Mesendoderm (in vitro differentiated cells): ENCODE results near the gene PIGL.
A peak's percentile ranks its signal among the peaks of the same experiment; 100 is the strongest.

Experiments
- DNase-seq: peaks from one replicate; pipeline ENCODE4 v3.0.0; 2013
- H2AK5ac ChIP-seq: 2 replicates; pipeline ENCODE4 v1.6.1; 2013; ENCODE audit warnings: low read length, inconsistent platforms
- H2BK120ac ChIP-seq: 2 replicates; pipeline ENCODE4 v1.6.1; 2013; ENCODE audit warnings: low read depth, mild to moderate bottlenecking, low read length, moderate library complexity, mixed read lengths
- H2BK15ac ChIP-seq: replicated peaks from 2 replicates; pipeline ENCODE4 v1.6.1; 2013; ENCODE audit warnings: low read depth, mild to moderate bottlenecking, moderate library complexity
- H2BK5ac ChIP-seq: 2 replicates; pipeline ENCODE4 v1.6.1; 2013; ENCODE audit warnings: low read length, inconsistent platforms
- H3K18ac ChIP-seq: 2 replicates; pipeline ENCODE4 v1.6.1; 2013; ENCODE audit warnings: mild to moderate bottlenecking, low read length, mixed read lengths
- H3K23ac ChIP-seq: one replicate; pipeline ENCODE4 v1.6.1; 2013; ENCODE audit warnings: low read length
- H3K27ac ChIP-seq: 2 replicates; pipeline ENCODE4 v1.5.1; 2013; ENCODE audit warnings: low read depth, mild to moderate bottlenecking, inconsistent platforms, low read length, moderate library complexity
- H3K27me3 ChIP-seq: 2 replicates; pipeline ENCODE4 v1.6.1; 2013; ENCODE audit warnings: low read length, control low read depth, mild to moderate bottlenecking, inconsistent platforms; ENCODE audit not compliant: insufficient read depth, poor library complexity
- H3K36me3 ChIP-seq: 2 replicates; pipeline ENCODE4 v1.6.1; 2013; ENCODE audit warnings: low read length, inconsistent platforms; ENCODE audit not compliant: control insufficient read depth, insufficient read depth
- H3K4ac ChIP-seq: one replicate; pipeline ENCODE4 v1.6.1; 2013; ENCODE audit warnings: low read depth, mild to moderate bottlenecking, low read length, moderate library complexity
- H3K4me1 ChIP-seq: 2 replicates; pipeline ENCODE4 v1.6.1; 2013; ENCODE audit warnings: low read depth, low read length, inconsistent platforms; ENCODE audit not compliant: control insufficient read depth
- H3K4me2 ChIP-seq: 2 replicates; pipeline ENCODE4 v1.6.1; 2013; ENCODE audit warnings: low read length
- H3K4me3 ChIP-seq: 2 replicates; pipeline ENCODE4 v1.5.1; 2013; ENCODE audit warnings: mild to moderate bottlenecking, low read length
- H3K56ac ChIP-seq: one replicate; pipeline ENCODE4 v1.6.1; 2013; ENCODE audit warnings: low read length
- H3K79me1 ChIP-seq: 2 replicates; pipeline ENCODE4 v1.6.1; 2013; ENCODE audit warnings: low read length, inconsistent platforms
- H3K79me2 ChIP-seq: 2 replicates; pipeline ENCODE4 v1.6.1; 2013; ENCODE audit warnings: mild to moderate bottlenecking, low read length; ENCODE audit not compliant: control insufficient read depth, insufficient read depth
- H3K9ac ChIP-seq: 2 replicates; pipeline ENCODE4 v1.6.1; 2013; ENCODE audit warnings: low read length, inconsistent platforms
- H4K5ac ChIP-seq: one replicate; pipeline ENCODE4 v1.6.1; 2013; ENCODE audit warnings: low read length
- H4K8ac ChIP-seq: one replicate; pipeline ENCODE4 v1.6.1; 2013; ENCODE audit warnings: low read depth, mild to moderate bottlenecking, control low read depth, low read length, moderate library complexity
- WGBS: extraction: QIAGEN DNeasy Blood & Tissue Kit; methylation state at CpG from one replicate; pipeline ENCODE4 v1.1.7; 2013; ENCODE audit warnings: low lambda C conversion rate, missing lambda C conversion rate; ENCODE audit not compliant: insufficient coverage; ENCODE audit errors: extremely low coverage; 5-methylcytosine and 5-hydroxymethylcytosine counted together

The PIGL gene

DNA sequence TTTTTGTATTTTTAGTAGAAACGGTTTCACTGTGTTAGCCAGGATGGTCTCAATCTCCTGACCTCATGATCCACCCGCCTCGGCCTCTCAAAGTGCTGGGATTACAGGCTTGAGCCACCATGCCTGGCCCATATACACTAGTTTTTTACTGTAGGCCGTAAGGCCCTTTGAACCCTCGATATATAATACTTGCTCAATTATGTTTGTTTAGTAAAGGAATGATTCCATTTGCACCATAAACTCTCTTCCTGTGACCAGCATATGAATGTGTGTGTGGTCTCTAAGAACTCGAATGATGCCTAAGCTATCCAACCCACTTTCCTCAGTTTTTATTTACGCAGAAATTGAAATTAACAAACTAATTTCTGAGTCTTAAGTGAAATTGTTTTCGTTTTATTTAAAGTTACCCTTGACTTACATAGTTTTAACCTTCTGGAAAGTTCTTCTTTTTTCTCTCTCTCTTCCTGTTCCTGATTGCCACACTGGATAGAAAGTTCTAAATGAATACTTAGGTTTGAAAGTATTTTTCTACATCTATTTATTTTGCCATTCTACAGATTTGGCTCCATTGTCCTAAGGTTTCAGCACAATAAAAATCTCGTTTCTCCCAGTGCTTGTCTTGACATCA, 37.9 kb downstream of the PIGL start:
- peaks cover 3% of the 10 kb centered on the region for H3K4me1 ChIP-seq
- no peak for DNase-seq
- H3K27me3 ChIP-seq, result no peaks in the 10 kb centered on the region
- no peak overlapping the region for H4K8ac ChIP-seq
- no peak overlapping the region for H3K56ac ChIP-seq
- no CpG with 5 or more reads among the region's 9 CpGs for WGBS
- no peak overlapping the region for H2BK15ac ChIP-seq
- no peak overlapping the region for H2AK5ac ChIP-seq
- no peak overlapping the region for H3K27ac ChIP-seq
- H3K79me1 ChIP-seq, result no peaks in the 10 kb centered on the region
- peak overlapping the region; percentile 9 for H3K9ac ChIP-seq
- no peaks in the 10 kb centered on the region for H3K36me3 ChIP-seq
- no peak overlapping the region for H4K5ac ChIP-seq
- no peak overlapping the region for H3K4me2 ChIP-seq
- H3K18ac ChIP-seq, result no peak overlapping the region
- H2BK120ac ChIP-seq, result no peak overlapping the region
- H3K4me3 ChIP-seq, result no peak overlapping the region
- no peak overlapping the region for H3K23ac ChIP-seq
- H2BK5ac ChIP-seq, result no peak overlapping the region
- H3K79me2 ChIP-seq, result no peaks in the 10 kb centered on the region
- H3K4ac ChIP-seq, result no peak overlapping the region

DNA sequence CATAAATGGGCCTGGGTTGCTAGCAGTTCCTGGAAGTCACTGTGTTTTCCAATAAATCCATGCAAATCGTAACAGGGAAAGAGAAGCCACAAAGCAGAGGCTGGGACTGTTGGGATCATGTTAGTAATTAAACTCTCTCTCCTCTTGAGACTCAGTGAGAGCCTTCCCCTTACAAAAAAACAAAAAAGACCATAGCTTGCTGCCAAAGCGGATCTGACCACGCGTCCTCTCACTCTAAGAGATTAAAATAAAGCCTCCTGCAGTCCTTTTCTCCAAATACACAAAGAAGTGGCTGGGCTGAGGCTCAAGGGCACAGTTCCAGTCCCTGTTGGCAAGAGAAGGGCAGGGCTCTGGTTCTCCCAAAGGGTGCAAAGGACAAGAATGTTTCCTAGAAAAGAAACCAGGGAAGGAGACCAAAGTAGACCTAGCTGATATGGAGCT, 38.5 kb downstream of the PIGL start:
- H3K4me1 ChIP-seq, result peaks cover 3% of the 10 kb centered on the region
- no CpG with 5 or more reads among the region's 4 CpGs for WGBS
- no peak overlapping the region for H3K27ac ChIP-seq
- no peaks in the 10 kb centered on the region for H3K27me3 ChIP-seq
- H2BK15ac ChIP-seq, result no peak overlapping the region
- no peak overlapping the region for H2BK120ac ChIP-seq
- H3K56ac ChIP-seq, result peak overlapping the region; percentile 31
- no peak overlapping the region for H4K5ac ChIP-seq
- no peaks in the 10 kb centered on the region for H3K79me1 ChIP-seq
- H4K8ac ChIP-seq, result no peak overlapping the region
- H3K23ac ChIP-seq, result no peak overlapping the region
- H3K36me3 ChIP-seq, result no peaks in the 10 kb centered on the region
- no peak overlapping the region for H3K4me2 ChIP-seq
- H3K18ac ChIP-seq, result no peak overlapping the region
- H3K4me3 ChIP-seq, result no peak overlapping the region
- H3K4ac ChIP-seq, result no peak overlapping the region
- H2AK5ac ChIP-seq, result no peak overlapping the region
- H2BK5ac ChIP-seq, result no peak overlapping the region
- peak; percentile 62 for DNase-seq
- peak overlapping the region; percentile 19 for H3K9ac ChIP-seq
- no peaks in the 10 kb centered on the region for H3K79me2 ChIP-seq

DNA sequence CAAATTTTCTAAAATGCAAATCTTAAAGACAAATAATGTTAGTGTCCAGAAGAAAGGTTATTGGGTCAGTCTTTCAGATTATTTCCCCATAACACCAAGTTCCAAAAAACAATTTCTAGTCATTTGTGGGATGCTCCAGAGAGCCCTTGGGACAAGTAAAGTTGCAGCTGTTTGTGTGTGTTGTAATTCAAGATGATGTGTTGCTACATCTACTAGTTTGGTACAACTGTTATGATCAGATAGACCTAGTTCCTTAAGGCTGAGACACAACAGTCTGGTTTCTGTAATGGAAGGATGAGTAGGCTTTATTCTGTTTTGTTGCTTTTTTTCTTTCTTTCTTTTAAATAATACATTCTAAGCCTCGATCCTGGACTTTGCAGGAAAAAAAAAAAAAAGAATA, 41.9 kb downstream of the PIGL start:
- DNase-seq, result no peak

DNA sequence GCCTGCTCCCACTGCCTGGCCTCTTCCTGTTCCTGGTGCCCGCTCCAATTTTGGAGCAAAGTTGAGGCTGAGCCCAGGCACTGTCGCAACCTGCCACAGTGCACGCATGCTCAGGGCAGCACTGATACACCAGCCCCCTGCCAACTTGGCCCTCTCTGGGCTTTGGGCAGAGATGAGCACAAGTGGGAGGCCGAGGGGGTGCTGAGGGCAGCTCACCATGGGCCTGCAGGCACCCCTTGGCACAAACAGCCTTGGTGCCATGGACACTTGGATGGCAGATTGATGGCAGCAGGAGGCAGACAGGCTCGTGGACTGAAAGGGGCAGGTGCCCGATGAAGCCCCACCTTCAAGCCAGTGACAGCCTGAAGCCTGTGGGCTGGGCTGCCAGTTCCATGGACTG, 42.9 kb downstream of the PIGL start:
- Histone ChIP-seq H3K79me2 (no peaks in the 10 kb centered on the region), H4K8ac (no peak overlapping the region), H2BK120ac (no peak overlapping the region), H3K9ac (no peak overlapping the region), H3K27ac (no peak overlapping the region), H2BK5ac (no peak overlapping the region), H3K4me1 (peaks cover 3% of the 10 kb centered on the region), H3K4me3 (no peak overlapping the region), H3K27me3 (no peaks in the 10 kb centered on the region), H3K18ac (no peak overlapping the region), H2BK15ac (no peak overlapping the region), H3K36me3 (no peaks in the 10 kb centered on the region), H3K4me2 (no peak overlapping the region), H3K79me1 (no peaks in the 10 kb centered on the region), H4K5ac (no peak overlapping the region), H3K4ac (no peak overlapping the region), H3K23ac (no peak overlapping the region), H3K56ac (no peak overlapping the region), H2AK5ac (no peak overlapping the region)
- no peak for DNase-seq
- WGBS, result no CpG with 5 or more reads among the region's 6 CpGs

More for the DNA sequence above, 41.9 kb downstream of the PIGL start:
- Histone ChIP-seq H2BK15ac (no peak overlapping the region), H3K4me2 (no peak overlapping the region), H2BK120ac (no peak overlapping the region), H3K23ac (no peak overlapping the region), H3K4me3 (no peak overlapping the region), H3K9ac (no peak overlapping the region), H3K27me3 (no peaks in the 10 kb centered on the region), H3K79me2 (no peaks in the 10 kb centered on the region), H3K36me3 (no peaks in the 10 kb centered on the region), H2BK5ac (no peak overlapping the region), H3K56ac (no peak overlapping the region), H3K27ac (no peak overlapping the region), H4K8ac (no peak overlapping the region), H4K5ac (no peak overlapping the region), H2AK5ac (no peak overlapping the region), H3K4me1 (peaks cover 3% of the 10 kb centered on the region), H3K79me1 (no peaks in the 10 kb centered on the region), H3K4ac (no peak overlapping the region), H3K18ac (no peak overlapping the region)
- no CpG with 5 or more reads among the region's 1 CpG for WGBS

DNA sequence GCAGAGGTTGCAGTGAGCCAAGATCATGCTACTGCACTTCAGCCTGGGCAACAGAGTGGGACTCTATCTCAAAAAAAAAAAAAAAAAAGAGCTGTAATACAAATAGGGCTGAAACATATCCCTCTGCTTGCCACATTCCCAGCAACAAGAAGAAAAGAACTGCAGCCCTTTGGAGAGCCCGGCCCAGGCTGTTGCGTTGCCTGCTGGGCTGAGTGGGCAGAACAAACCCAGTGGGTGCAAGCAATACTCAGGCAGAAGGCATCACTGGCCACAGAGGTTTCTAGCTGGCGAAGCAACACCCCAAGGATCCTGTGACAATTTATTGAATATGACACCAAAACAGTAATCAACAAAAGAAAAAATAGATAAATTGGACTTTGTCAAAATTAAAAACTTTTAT, 44.0 kb downstream of the PIGL start:
- Histone ChIP-seq H3K4me2 (no peak overlapping the region), H2BK5ac (no peak overlapping the region), H3K9ac (no peak overlapping the region), H3K56ac (no peak overlapping the region), H4K8ac (no peak overlapping the region), H3K79me1 (no peaks in the 10 kb centered on the region), H3K23ac (no peak overlapping the region), H3K18ac (no peak overlapping the region), H3K4me1 (no peaks in the 10 kb centered on the region), H3K27ac (no peak overlapping the region), H3K27me3 (no peaks in the 10 kb centered on the region), H3K4ac (no peak overlapping the region), H3K79me2 (no peaks in the 10 kb centered on the region), H3K36me3 (no peaks in the 10 kb centered on the region), H4K5ac (no peak overlapping the region), H2AK5ac (no peak overlapping the region), H2BK15ac (no peak overlapping the region), H2BK120ac (no peak overlapping the region), H3K4me3 (no peak overlapping the region)
- no CpG with 5 or more reads among the region's 3 CpGs for WGBS
- DNase-seq, result no peak

DNA sequence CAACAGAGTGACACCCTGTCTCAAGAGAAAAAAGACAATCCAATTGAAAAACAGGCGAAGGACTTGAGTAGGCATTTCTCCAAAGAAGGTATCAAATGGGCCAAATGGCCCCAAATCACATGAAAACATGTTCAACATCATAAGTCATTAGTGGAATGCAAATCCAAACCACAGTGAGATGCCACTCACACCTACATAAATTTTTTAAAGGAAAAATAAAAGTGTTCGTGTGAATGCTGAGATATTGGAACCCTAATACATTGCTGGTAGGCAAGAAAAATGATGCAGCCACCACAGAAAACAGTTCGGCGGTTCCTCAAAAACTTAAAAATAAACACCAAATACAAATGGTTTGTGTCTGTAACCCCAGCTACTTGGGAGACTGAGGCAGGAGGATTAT, 45.2 kb downstream of the PIGL start:
- no peak for DNase-seq
- H2BK15ac ChIP-seq, result no peak overlapping the region
- no CpG with 5 or more reads among the region's 4 CpGs for WGBS

More for the DNA sequence above, 45.2 kb downstream of the PIGL start:
- Histone ChIP-seq H4K5ac (no peak overlapping the region), H2BK5ac (no peak overlapping the region), H3K4me1 (no peaks in the 10 kb centered on the region), H3K56ac (no peak overlapping the region), H3K4me3 (no peak overlapping the region), H3K9ac (no peak overlapping the region), H2BK120ac (no peak overlapping the region), H3K27me3 (no peaks in the 10 kb centered on the region), H3K36me3 (no peaks in the 10 kb centered on the region), H3K4me2 (no peak overlapping the region), H3K4ac (no peak overlapping the region), H3K79me2 (no peaks in the 10 kb centered on the region), H3K79me1 (no peaks in the 10 kb centered on the region), H4K8ac (no peak overlapping the region), H2AK5ac (no peak overlapping the region), H3K27ac (no peak overlapping the region), H3K18ac (no peak overlapping the region), H3K23ac (no peak overlapping the region)
